Measurements from ENCODE around the gene NYAP1.
A peak's percentile ranks its signal among the peaks of the same experiment; 100 is the strongest.

The NYAP1 gene

GRCh38 chr7:100464210-100464660 lies 19.5 kb upstream of the NYAP1 start, which contains the start of gene SPACDR:
Gene SPACDR (minus strand): TSS chr7:100464260. CDS start chr7:100464025, 235 bp downstream.
- DNase-seq = no peak

- DNase-seq = no peak
These were observed 18.9 kb upstream of the NYAP1 start for GRCh38 chr7:100464791-100465190.

- no peak for DNase-seq
These were observed 18.4 kb upstream of the NYAP1 start for GRCh38 chr7:100465299-100465698.

GRCh38 chr7:100465702-100466311 lies 17.9 kb upstream of the NYAP1 start:
- no peak for DNase-seq

- no peak for DNase-seq
These were observed 16.8 kb upstream of the NYAP1 start for GRCh38 chr7:100466653-100467605.

GRCh38 chr7:100467638-100468373 lies 15.9 kb upstream of the NYAP1 start:
- DNase-seq = no peak

- DNase-seq = no peak
These were observed 14.3 kb upstream of the NYAP1 start for GRCh38 chr7:100469227-100470044.

- no peak for DNase-seq
These were observed 12.7 kb upstream of the NYAP1 start for GRCh38 chr7:100471021-100471420.

GRCh38 chr7:100472121-100472851 lies 11.4 kb upstream of the NYAP1 start:
- DNase-seq = no peak

GRCh38 chr7:100472854-100473499 lies 10.8 kb upstream of the NYAP1 start:
- no peak for DNase-seq

GRCh38 chr7:100475549-100475948 lies 8.2 kb upstream of the NYAP1 start:
- DNase-seq = no peak

GRCh38 chr7:100476101-100476780 lies 7.5 kb upstream of the NYAP1 start:
- no peak for DNase-seq

- no peak for DNase-seq
These were observed 6.5 kb upstream of the NYAP1 start for GRCh38 chr7:100476903-100477870.

GRCh38 chr7:100477871-100478267 lies 5.9 kb upstream of the NYAP1 start:
- no peak for DNase-seq

- peak; percentile 83 for DNase-seq
These were observed 4.6 kb upstream of the NYAP1 start, which contains the start of gene TSC22D4 for GRCh38 chr7:100478958-100479660. Gene TSC22D4 (minus strand): TSS chr7:100479214. CDS start chr7:100478038, 1,176 bp downstream.

GRCh38 chr7:100481466-100481865 lies 2.3 kb upstream of the NYAP1 start:
- DNase-seq = no peak

- DNase-seq = no peak
These were observed 1.0 kb upstream of the NYAP1 start for GRCh38 chr7:100482728-100483089.

- DNase-seq = no peak
These were observed 521 bp upstream of the NYAP1 start for GRCh38 chr7:100483090-100483721.
